H1 (cell line): ENCODE data around the gene CMIP. TPM values are rescaled to one million over a fixed set of nuclear protein-coding genes. Genes with fewer than 3 reads are reported as not detected.
A peak's percentile ranks its signal among the peaks of the same experiment; 100 is the strongest.

Experiments used
- CTCF ChIA-PET: fragments of 300-600 bp; sonication (Branson Sonifier 250); formaldehyde crosslinking; loops from one replicate; lab custom pipeline; 2021; ENCODE audit not compliant: partially characterized antibody; lab: Charles Lee
- POLR2A ChIA-PET: fragments of 300-600 bp; sonication (Branson Sonifier 250); formaldehyde crosslinking; loops from one replicate; lab custom pipeline; 2021; ENCODE audit warnings: inconsistent platforms; ENCODE audit not compliant: partially characterized antibody; lab: Charles Lee
- DNase-seq, 2 experiments: peaks; one replicate each; pipeline versions ENCODE4 v3.0.0 to v3.0.0-alpha.2; 2010 to 2022; ENCODE audit warnings: low spot score in 2 of 2, low read depth in 1 of 2, mixed read lengths in 1 of 2
- FAIRE-seq: peaks from 2 replicates; lab custom pipeline; 2011; peaks lifted over from hg19 to GRCh38; lab: Jason Lieb, UNC
- H2AFZ ChIP-seq: 2 replicates; pipeline ENCODE4 v1.8.1; 2012; ENCODE audit warnings: low read length, inconsistent platforms
- H2AK5ac ChIP-seq: 2 replicates; pipeline ENCODE4 v1.6.1; 2013; ENCODE audit warnings: low read depth, low read length
- H2BK120ac ChIP-seq: replicated peaks from 2 replicates; pipeline ENCODE3; 2013; ENCODE audit warnings: low read depth, low read length, inconsistent platforms
- H2BK12ac ChIP-seq: 2 replicates; pipeline ENCODE4 v1.6.1; 2013; ENCODE audit warnings: low read depth, low read length
- H2BK15ac ChIP-seq: 2 replicates; pipeline ENCODE4 v1.6.1; 2013; ENCODE audit warnings: low read length
- H2BK20ac ChIP-seq: 2 replicates; pipeline ENCODE4 v1.6.1; 2013; ENCODE audit warnings: low read length
- H2BK5ac ChIP-seq: 2 replicates; pipeline ENCODE4 v1.6.1; 2013; ENCODE audit warnings: low read depth, low read length
- H3K14ac ChIP-seq: 2 replicates; pipeline ENCODE4 v1.6.1; 2013; ENCODE audit warnings: inconsistent platforms; ENCODE audit not compliant: insufficient read length
- H3K18ac ChIP-seq: 2 replicates; pipeline ENCODE4 v1.6.1; 2013; ENCODE audit warnings: low read length; ENCODE audit errors: extremely low read depth
- H3K23ac ChIP-seq: 2 replicates; pipeline ENCODE4 v1.6.1; 2013; ENCODE audit warnings: inconsistent platforms; ENCODE audit not compliant: insufficient read length
- H3K23me2 ChIP-seq: 2 replicates; pipeline ENCODE4 v1.6.1; 2013; ENCODE audit warnings: low read depth, low read length
- H3K27ac ChIP-seq: 2 replicates; pipeline ENCODE4 v1.6.1; 2011; ENCODE audit warnings: low read depth, low read length, inconsistent platforms
- H3K27me3 ChIP-seq, 4 experiments: replicated peaks in 1 of 4; 1 replicate in 1 of 4; 2 replicates in 3 of 4; pipeline versions ENCODE4 v1.6.1 to v1.8.1; 2011 to 2013; ENCODE audit warnings: low read length in 3 of 4, mild to moderate bottlenecking in 3 of 4, inconsistent platforms in 2 of 4, mixed read lengths in 2 of 4, moderate library complexity in 1 of 4; ENCODE audit not compliant: control insufficient read depth in 3 of 4, insufficient read depth in 3 of 4; ENCODE audit errors: extremely low read depth in 1 of 4
- H3K36me3 ChIP-seq, 4 experiments: 2 replicates each; pipeline versions ENCODE4 v1.6.1 to v1.8.1; 2011 to 2013; ENCODE audit warnings: mild to moderate bottlenecking in 4 of 4, low read length in 3 of 4, moderate library complexity in 2 of 4, control low read depth in 1 of 4, inconsistent platforms in 1 of 4; ENCODE audit not compliant: insufficient read depth in 4 of 4, control insufficient read depth in 2 of 4
- H3K4ac ChIP-seq: replicated peaks from 2 replicates; pipeline ENCODE3; 2013; ENCODE audit warnings: low read length, low read depth, mixed read lengths, inconsistent platforms; ENCODE audit not compliant: insufficient read length
- H3K4me1 ChIP-seq, 4 experiments: replicated peaks in 1 of 4; 1 replicate in 1 of 4; 2 replicates in 3 of 4; pipeline versions ENCODE4 v1.6.1 to v1.8.1; 2011 to 2013; ENCODE audit warnings: low read length in 3 of 4, inconsistent platforms in 2 of 4, mixed read lengths in 1 of 4; ENCODE audit not compliant: insufficient read depth in 4 of 4, control insufficient read depth in 3 of 4
- H3K4me2 ChIP-seq, 2 experiments: 2 replicates each; pipeline versions ENCODE4 v1.6.1 to v1.8.1; 2011 to 2013; ENCODE audit warnings: low read depth in 2 of 2, low read length in 2 of 2, control low read depth in 1 of 2, inconsistent platforms in 1 of 2, mild to moderate bottlenecking in 1 of 2; ENCODE audit not compliant: insufficient read depth in 1 of 2
- H3K4me3 ChIP-seq, 4 experiments: fragments of 200-600, 300-600 bp in 1 of 4; sonication (generic), shearing (Covaris generic), sonication (Bioruptor Twin) in 1 of 4; 2 replicates each; pipeline versions ENCODE4 v1.5.1 to v1.8.1; 2011 to 2016; ENCODE audit warnings: low read length in 4 of 4, low read depth in 3 of 4, control low read depth in 2 of 4, inconsistent platforms in 2 of 4, mild to moderate bottlenecking in 2 of 4, mixed read lengths in 1 of 4, moderate library complexity in 1 of 4; ENCODE audit not compliant: insufficient read depth in 2 of 4; ENCODE audit errors: extremely low read depth in 1 of 4
- H3K56ac ChIP-seq: replicated peaks from 2 replicates; pipeline ENCODE3; 2013; ENCODE audit warnings: low read depth, mild to moderate bottlenecking, mixed read lengths, low read length, inconsistent platforms; ENCODE audit not compliant: insufficient read length
- H3K79me1 ChIP-seq: 2 replicates; pipeline ENCODE4 v1.6.1; 2013; ENCODE audit warnings: low read depth, low read length, control low read depth
- H3K79me2 ChIP-seq, 2 experiments: 2 replicates each; pipeline versions ENCODE4 v1.6.1 to v1.8.1; 2012 to 2013; ENCODE audit warnings: low read length in 2 of 2, mild to moderate bottlenecking in 2 of 2, inconsistent platforms in 1 of 2; ENCODE audit not compliant: insufficient read depth in 2 of 2, control insufficient read depth in 1 of 2
- H3K9ac ChIP-seq, 4 experiments: replicated peaks in 1 of 4; 1 replicate in 1 of 4; 2 replicates in 3 of 4; pipeline versions ENCODE4 v1.6.1 to v1.8.1; 2011 to 2013; ENCODE audit warnings: low read depth in 3 of 4, low read length in 3 of 4, control low read depth in 2 of 4, mild to moderate bottlenecking in 2 of 4, moderate library complexity in 2 of 4, inconsistent platforms in 1 of 4; ENCODE audit errors: extremely low read depth in 1 of 4
- H3K9me3 ChIP-seq, 2 experiments: 2 replicates each; pipeline versions ENCODE4 v1.6.1 to v1.8.1; 2012 to 2013; ENCODE audit warnings: mild to moderate bottlenecking in 2 of 2, moderate library complexity in 2 of 2, control low read depth in 1 of 2, inconsistent platforms in 1 of 2, low read depth in 1 of 2, low read length in 1 of 2, mixed read lengths in 1 of 2; ENCODE audit not compliant: insufficient read depth in 2 of 2
- H4K20me1 ChIP-seq, 2 experiments: replicated peaks in 1 of 2; 2 replicates each; pipeline versions ENCODE3 to v1.8.1; 2011 to 2013; ENCODE audit warnings: inconsistent platforms in 2 of 2, low read length in 2 of 2, mild to moderate bottlenecking in 1 of 2; ENCODE audit not compliant: insufficient read depth in 2 of 2, control insufficient read depth in 1 of 2
- H4K5ac ChIP-seq: 2 replicates; pipeline ENCODE4 v1.6.1; 2013; ENCODE audit warnings: low read length, low read depth, mixed read lengths, inconsistent platforms; ENCODE audit not compliant: insufficient read length
- H4K8ac ChIP-seq: 2 replicates; pipeline ENCODE4 v1.8.0; 2013; ENCODE audit warnings: mild to moderate bottlenecking, moderate library complexity, low read length, inconsistent platforms; ENCODE audit not compliant: insufficient read depth; ENCODE audit errors: extremely low read depth
- H4K91ac ChIP-seq: replicated peaks from 2 replicates; pipeline ENCODE3; 2013; ENCODE audit warnings: low read length, mixed read lengths, inconsistent platforms; ENCODE audit not compliant: insufficient read length
- BCL11A ChIP-seq, 2 experiments: IDR thresholded peaks; one replicate each; pipeline ENCODE4 v1.6.1; 2011; ENCODE audit warnings: low read depth in 2 of 2, low read length in 2 of 2, mild to moderate bottlenecking in 2 of 2
- CREB1 ChIP-seq: IDR thresholded peaks from 2 replicates; pipeline ENCODE4 v1.6.1; 2012; ENCODE audit warnings: inconsistent platforms
- EGR1 ChIP-seq: IDR thresholded peaks from 2 replicates; pipeline ENCODE4 v1.6.1; 2011; ENCODE audit warnings: low read depth, low read length, borderline replicate concordance
- EP300 ChIP-seq, 2 experiments: IDR thresholded peaks; 1 replicate in 1 of 2; 2 replicates in 1 of 2; pipeline ENCODE4 v1.6.1; 2011 to 2012; ENCODE audit warnings: low read depth in 2 of 2, low read length in 2 of 2, mild to moderate bottlenecking in 2 of 2, borderline replicate concordance in 1 of 2, inconsistent platforms in 1 of 2, moderate library complexity in 1 of 2
- JUND ChIP-seq: IDR thresholded peaks from 2 replicates; pipeline ENCODE4 v1.6.1; 2011; ENCODE audit warnings: mild to moderate bottlenecking, improper control_type of control experiment, low read length
- KDM1A ChIP-seq: fragments of 200-600, 300-600 bp; sonication (generic); IDR thresholded peaks from 2 replicates; pipeline ENCODE4 v1.7.1; 2016; ENCODE audit warnings: mild to moderate bottlenecking, low read length, borderline replicate concordance
- POLR2AphosphoS5 ChIP-seq: IDR thresholded peaks from 2 replicates; pipeline ENCODE4 v1.6.1; 2011; ENCODE audit warnings: low read depth, low read length
- SP1 ChIP-seq: IDR thresholded peaks from 2 replicates; pipeline ENCODE4 v1.6.1; 2011; ENCODE audit warnings: low read depth, low read length
- TAF7 ChIP-seq: optimal IDR thresholded peaks from 2 replicates; pipeline ENCODE3; 2011; ENCODE audit warnings: low read depth, mild to moderate bottlenecking, inconsistent platforms, low read length, moderate library complexity, borderline replicate concordance
- WGBS, 2 experiments: shearing (Covaris generic) in 1 of 2; methylation state at CpG; one replicate each; pipeline versions ENCODE4 v1.1.6 to v1.1.7; 2013 to 2015; ENCODE audit warnings: low lambda C conversion rate in 2 of 2, mixed read lengths in 2 of 2, inconsistent platforms in 1 of 2, low coverage in 1 of 2, missing lambda C conversion rate in 1 of 2; ENCODE audit not compliant: insufficient replicate concordance in 2 of 2, insufficient coverage in 1 of 2, insufficient read length in 1 of 2; ENCODE audit errors: extremely low coverage in 1 of 2, missing lambda C conversion rate in 1 of 2; 5-methylcytosine and 5-hydroxymethylcytosine counted together
- polyA plus RNA-seq, 7 experiments: library from polyadenylated mRNA; depleted of rRNA in 3 of 7; stranded (reverse) in 5 of 7; unstranded in 2 of 7; fragments of >200 nt in 5 of 7; fragments of 200-250 nt in 2 of 7; gene quantifications; 1 replicate in 5 of 7; 2 replicates in 1 of 7; 4 replicates in 1 of 7; pipeline versions ENCODE4 v1.2.1 to v1.2.3, GENCODE V29; 2011 to 2013; ENCODE audit warnings: missing spikeins in 2 of 7, mixed read lengths in 2 of 7
- total RNA-seq: library from RNA; stranded (reverse); fragmentation: NEBNext Ultra II Directional; extraction: Animal tissue kit (Norgen Biotek cat#: 25700); gene quantifications from 2 replicates; pipeline ENCODE4 v1.2.1, GENCODE V29; 2021
- TF ChIP-seq, protein P1 (sequence below), 3 experiments: IDR thresholded peaks; 1 replicate in 2 of 3; 2 replicates in 1 of 3; pipeline versions ENCODE4 v1.5.1 to v1.6.1; 2011; ENCODE audit warnings: low read length in 3 of 3, mild to moderate bottlenecking in 3 of 3, inconsistent platforms in 2 of 3, low read depth in 1 of 3, moderate library complexity in 1 of 3; ENCODE audit not compliant: insufficient read depth in 1 of 3; ENCODE audit errors: control extremely low read depth in 1 of 3

Gene CMIP
- total and polyA plus RNA-seq, 2 of the 8 experiments (the other 6 are each of a cell fraction or from before 2014, with no cell fraction given): 7.9 to 53.2 TPM

GRCh38 chr16:81394966-81395655, 49.5 kb upstream of the CMIP start:
- no peak for DNase-seq
- no peaks in the 10 kb centered on the region for H3K79me2 ChIP-seq
- no peak overlapping the region for H4K91ac ChIP-seq
- no peak overlapping the region for H2AFZ ChIP-seq
- H3K4me2 ChIP-seq: no peak overlapping the region
- no peak for FAIRE-seq
- no peak overlapping the region for H2AK5ac ChIP-seq
- H3K79me1 ChIP-seq: no peaks in the 10 kb centered on the region
- H2BK5ac ChIP-seq: no peak overlapping the region
- no peak overlapping the region for H3K4ac ChIP-seq
- WGBS, 2 experiments: 93% methylated on average over 12 of the region's 13 CpGs; no CpG with 5 or more reads in 1 of the 2 experiments
- H3K27me3 ChIP-seq: no peaks in the 10 kb centered on the region
- no peak overlapping the region for H3K27ac ChIP-seq
- H2BK15ac ChIP-seq: no peak overlapping the region
- H3K9ac ChIP-seq: no peak overlapping the region
- H3K14ac ChIP-seq: no peak overlapping the region
- H3K23ac ChIP-seq: no peak overlapping the region
- CTCF ChIA-PET: interaction anchor here (0.8 to 2.2 kb wide), 8 partner anchors 9 to 344 kb away, joined by 3 to 14 read pairs (median 3); no protein-coding TSS in a partner anchor
- no peak overlapping the region for H2BK120ac ChIP-seq
- H4K5ac ChIP-seq: no peak overlapping the region
- H2BK20ac ChIP-seq: no peak overlapping the region
- H3K36me3 ChIP-seq: peaks cover 0 to 6% (median 2%) of the 10 kb centered on the region in 4 experiments; a peak in 3 of 8 replicates
- H3K23me2 ChIP-seq: no peaks in the 10 kb centered on the region
- no peak overlapping the region for H2BK12ac ChIP-seq
- H3K4me1 ChIP-seq: no peaks in the 10 kb centered on the region
- H3K4me3 ChIP-seq: no peak overlapping the region
- H3K9me3 ChIP-seq: 0 out of 4 replicates have a peak, but pooled peaks cover 0 to 4% of the 10 kb centered on the region in 2 experiments
- H3K56ac ChIP-seq: no peak overlapping the region
- no peak overlapping the region for H3K18ac ChIP-seq
- peak overlapping the region; percentile 45; the same call in 1 of the 2 replicates for H4K8ac ChIP-seq
- no peaks in the 10 kb centered on the region for H4K20me1 ChIP-seq
- POLR2A ChIA-PET: interaction anchor here (1.2 kb wide), 3 partner anchors 9 to 13 kb away, joined by 3 to 4 read pairs (median 3); no protein-coding TSS in a partner anchor
- TF ChIP-seq TAF7 (no peak), JUND (no peak), EP300 (IDR thresholded peaks at IDR 0.05; ENCODE audit: borderline replicate concordance in 1 of 2, low read depth in 2 of 2, low read length in 2 of 2) (no peak), BCL11A (IDR thresholded peaks at IDR 0.05; ENCODE audit: low read depth in 2 of 2, low read length in 2 of 2) (no peak), POLR2AphosphoS5 (no peak), CREB1 (no peak), EGR1 (no peak), KDM1A (no peak), SP1 (no peak)
- TF ChIP-seq, protein P1, sequence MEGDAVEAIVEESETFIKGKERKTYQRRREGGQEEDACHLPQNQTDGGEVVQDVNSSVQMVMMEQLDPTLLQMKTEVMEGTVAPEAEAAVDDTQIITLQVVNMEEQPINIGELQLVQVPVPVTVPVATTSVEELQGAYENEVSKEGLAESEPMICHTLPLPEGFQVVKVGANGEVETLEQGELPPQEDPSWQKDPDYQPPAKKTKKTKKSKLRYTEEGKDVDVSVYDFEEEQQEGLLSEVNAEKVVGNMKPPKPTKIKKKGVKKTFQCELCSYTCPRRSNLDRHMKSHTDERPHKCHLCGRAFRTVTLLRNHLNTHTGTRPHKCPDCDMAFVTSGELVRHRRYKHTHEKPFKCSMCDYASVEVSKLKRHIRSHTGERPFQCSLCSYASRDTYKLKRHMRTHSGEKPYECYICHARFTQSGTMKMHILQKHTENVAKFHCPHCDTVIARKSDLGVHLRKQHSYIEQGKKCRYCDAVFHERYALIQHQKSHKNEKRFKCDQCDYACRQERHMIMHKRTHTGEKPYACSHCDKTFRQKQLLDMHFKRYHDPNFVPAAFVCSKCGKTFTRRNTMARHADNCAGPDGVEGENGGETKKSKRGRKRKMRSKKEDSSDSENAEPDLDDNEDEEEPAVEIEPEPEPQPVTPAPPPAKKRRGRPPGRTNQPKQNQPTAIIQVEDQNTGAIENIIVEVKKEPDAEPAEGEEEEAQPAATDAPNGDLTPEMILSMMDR (IDR thresholded peaks at IDR 0.05; ENCODE audit: control extremely low read depth in 1 of 3, insufficient read depth in 1 of 3, low read depth in 1 of 3, low read length in 3 of 3): no peak
